WI38 (cell line): ENCODE data around the gene KRTAP4-4.
"Not testable (repeated sequence)": the region's sequence is repeated elsewhere in the genome, so short reads cannot be mapped to it uniquely, and the experiment has no call there.

ENCODE experiments used
- H3K4me3 ChIP-seq: 2 replicates; pipeline ENCODE4 v1.5.1; 2011; ENCODE audit warnings: low read depth, mild to moderate bottlenecking, control low read depth, low read length
- CTCF ChIP-seq: IDR thresholded peaks from 2 replicates; pipeline ENCODE4 v1.5.1; 2012; ENCODE audit warnings: low read depth, mild to moderate bottlenecking, control low read depth, low read length

KRTAP4-4 gene

GRCh38 chr17:41118721-41119120, 41.8 kb downstream of the KRTAP4-4 start:
- TF ChIP-seq CTCF = no peak
- H3K4me3 ChIP-seq = no peak overlapping the region

- H3K4me3 ChIP-seq = not testable (repeated sequence)
Observed at GRCh38 chr17:41117846-41118386, 42.6 kb downstream of the KRTAP4-4 start, which contains the start of gene KRTAP4-11. KRTAP4-11 (minus strand) TSS chr17:41118373; CDS start chr17:41118315, 58 bp downstream.

GRCh38 chr17:41116297-41116696, 44.3 kb downstream of the KRTAP4-4 start:
- H3K4me3 ChIP-seq = no peak overlapping the region
- no peak for TF ChIP-seq CTCF

- no peak overlapping the region for H3K4me3 ChIP-seq
- no peak for TF ChIP-seq CTCF
Observed at GRCh38 chr17:41111151-41111885, 49.2 kb downstream of the KRTAP4-4 start.
